Daoy (cell line): ENCODE measurements around the gene HLA-DRB5. TPM values are rescaled to one million over a fixed set of nuclear protein-coding genes. Genes with fewer than 3 reads are reported as not detected.
"Not testable (repeated sequence)": the region's sequence is repeated elsewhere in the genome, so short reads cannot be mapped to it uniquely, and the experiment has no call there.

Experiments
- DNase-seq: peaks from one replicate; pipeline ENCODE4 v3.0.0-alpha.2; 2015; ENCODE audit warnings: low read depth
- total RNA-seq: library from RNA; depleted of rRNA; stranded (reverse); fragments of >200 nt; shearing (Covaris generic); gene quantifications from 2 replicates; pipeline ENCODE4 v1.2.3, GENCODE V29; 2014; rRNA removed

HLA-DRB5 gene
- total RNA-seq, 1 experiment from 2014 or later: not detected

DNA sequence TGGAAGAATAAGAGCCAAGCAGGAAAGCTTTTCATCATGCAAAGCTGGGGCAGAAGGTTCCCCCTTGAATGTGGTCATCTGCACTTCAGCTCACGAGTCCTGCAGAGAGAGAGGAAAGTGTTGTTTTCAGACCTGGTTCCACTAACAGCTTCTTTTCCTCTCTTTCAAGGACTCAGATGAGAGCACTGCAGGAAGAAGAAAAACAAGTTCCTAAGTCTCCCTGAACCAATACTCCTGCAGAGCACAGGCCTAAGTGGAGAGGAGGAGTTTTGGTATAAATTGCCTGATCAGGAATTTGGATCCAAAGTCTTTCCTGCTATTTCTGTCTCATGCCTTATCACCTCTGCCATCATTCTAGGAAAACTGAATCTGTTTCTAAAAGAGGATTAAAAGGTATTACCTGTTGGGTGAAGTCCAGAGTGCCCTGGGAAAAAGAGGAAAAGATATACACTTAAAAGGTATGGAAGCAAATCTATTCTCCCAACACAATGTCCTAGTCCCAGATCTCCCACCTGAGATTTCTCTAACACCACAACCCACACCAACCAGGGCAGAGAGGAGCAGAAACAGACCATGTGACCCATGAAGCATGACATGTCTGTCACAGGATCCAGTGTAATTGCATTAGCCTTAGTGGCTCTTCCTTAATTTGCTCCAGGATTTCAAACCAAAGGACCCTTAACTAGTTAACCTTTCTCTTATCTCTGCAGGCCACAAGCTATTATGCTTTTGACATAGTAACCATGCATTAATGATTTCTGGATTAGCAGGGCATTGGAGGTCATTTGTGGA is 12.2 kb downstream of the HLA-DRB5 start:
- DNase-seq: no peak

DNA sequence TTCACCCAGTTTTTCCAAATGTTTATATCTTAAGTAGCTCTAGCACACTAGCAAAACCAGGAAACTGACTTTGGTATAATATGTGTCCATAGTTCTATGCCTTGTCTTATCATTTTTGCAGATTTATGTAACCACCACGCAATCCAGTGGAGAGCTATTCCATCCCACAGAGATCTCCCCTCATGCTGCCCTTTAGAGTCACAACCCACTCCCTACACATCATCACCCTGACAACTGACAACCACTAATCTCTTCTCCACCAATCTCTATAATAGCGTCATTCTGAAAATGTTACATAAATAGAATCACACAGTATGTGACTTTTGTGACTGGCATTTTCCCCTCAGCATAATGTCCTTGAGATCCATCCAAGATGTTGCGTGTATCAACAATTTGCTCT is 29.1 kb downstream of the HLA-DRB5 start:
- DNase-seq: no peak

DNA sequence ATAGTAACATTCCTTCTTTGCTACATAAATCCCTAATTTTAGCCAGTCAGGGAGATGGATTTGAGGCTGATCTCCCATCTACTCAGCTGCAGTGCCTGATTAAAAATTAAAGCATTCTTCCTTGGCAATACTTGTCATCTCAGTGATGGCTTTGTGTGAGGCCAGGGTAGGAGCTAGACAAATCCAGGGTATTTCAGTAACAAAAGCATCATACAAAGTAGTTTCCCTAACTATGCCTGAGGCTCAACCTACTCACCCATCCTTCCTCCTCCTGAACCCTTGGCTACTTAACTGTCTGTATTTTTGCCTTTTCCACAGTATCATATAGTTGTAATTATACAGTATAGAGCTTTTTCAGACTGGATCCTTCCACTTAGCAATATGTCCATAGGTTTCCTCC is 37.7 kb downstream of the HLA-DRB5 start:
- no peak for DNase-seq

DNA sequence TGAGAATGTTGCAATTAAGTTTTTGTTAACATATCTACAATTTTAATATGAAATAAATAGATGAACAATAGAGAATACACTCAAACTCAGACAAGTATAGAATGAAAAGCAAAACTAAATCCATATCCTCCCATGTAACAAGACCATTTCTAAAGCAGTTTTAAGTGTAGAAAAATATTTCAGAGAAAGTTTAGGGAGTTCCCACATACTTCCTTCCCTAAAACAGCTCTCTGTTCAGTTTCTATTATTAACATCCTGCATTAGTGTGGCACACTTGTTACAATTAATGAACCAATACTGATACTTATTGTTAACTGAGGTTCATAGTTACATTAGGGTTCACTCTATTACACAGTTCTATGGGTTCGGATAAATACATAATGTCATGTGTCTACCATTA is 38.4 kb downstream of the HLA-DRB5 start:
- DNase-seq: no peak

DNA sequence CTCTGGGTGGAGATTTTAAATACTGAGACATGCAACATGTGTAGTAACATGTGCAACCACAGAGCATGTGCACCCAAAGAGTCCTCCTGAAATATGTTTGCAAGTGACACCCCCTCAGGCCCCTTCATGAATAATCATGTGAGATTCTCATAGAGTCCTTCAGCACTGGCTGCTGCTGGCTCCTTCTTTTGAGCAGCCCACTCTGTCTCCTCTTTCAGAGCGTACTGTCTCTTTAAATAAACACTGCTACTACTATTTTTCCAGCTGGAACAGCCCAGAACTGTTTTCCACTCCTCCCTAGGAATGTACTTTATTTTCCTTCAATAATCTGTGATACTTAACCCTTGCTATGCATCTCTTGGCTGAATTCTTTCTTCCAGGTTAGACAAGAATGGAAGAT is 42.0 kb downstream of the HLA-DRB5 start:
- no peak for DNase-seq

DNA sequence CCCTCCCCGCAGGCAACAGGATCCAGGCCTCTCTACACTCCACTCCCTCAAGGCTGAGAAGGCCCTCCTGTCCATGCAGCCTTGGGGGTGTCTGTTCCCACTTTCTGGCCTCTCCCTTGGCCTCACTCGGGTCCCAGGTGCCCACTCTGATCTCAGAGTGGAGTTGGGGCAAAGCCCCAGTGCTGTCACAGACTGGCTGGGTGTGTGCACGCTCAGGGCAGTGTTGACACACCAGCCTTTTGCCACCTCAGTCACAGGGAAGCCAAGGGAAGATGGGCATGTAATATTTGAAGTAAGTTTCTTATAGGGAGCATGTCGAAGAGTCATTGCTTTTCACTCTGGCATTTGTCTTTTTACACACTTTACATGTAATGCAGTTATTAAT is 45.5 kb downstream of the HLA-DRB5 start:
- no peak for DNase-seq

DNA sequence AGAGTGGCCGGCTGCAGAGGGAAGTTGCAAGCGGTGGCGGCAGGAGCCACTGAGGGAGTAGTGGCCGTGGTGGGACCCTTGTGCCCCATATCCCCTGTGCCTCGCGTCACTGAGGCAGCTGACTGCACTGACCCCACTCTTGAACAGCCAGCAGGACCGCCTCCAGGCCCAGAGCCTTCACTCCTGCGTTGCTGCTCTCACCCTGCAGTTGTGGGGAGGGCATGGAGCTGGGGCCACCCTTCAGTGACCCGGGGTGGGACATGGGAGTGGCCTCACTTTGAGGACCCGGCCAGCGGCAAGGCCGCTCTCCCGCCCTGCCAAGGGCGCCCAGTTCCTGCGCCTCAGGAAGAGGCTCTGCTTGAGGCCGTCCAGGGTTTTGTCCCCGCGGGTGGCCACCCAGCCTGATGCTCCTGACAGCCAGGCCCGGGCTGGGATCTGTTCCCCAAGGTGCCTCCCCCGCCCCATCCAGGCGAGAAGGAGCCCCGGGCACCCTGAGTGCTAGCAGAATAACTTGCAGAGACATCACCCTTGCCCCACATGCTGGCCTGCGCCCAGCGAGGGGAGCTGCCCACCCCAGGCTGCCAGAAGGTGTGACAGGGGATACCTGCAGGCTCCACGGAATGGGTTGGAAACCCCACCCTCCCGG is 46.0 kb downstream of the HLA-DRB5 start:
- no peak for DNase-seq

DNA sequence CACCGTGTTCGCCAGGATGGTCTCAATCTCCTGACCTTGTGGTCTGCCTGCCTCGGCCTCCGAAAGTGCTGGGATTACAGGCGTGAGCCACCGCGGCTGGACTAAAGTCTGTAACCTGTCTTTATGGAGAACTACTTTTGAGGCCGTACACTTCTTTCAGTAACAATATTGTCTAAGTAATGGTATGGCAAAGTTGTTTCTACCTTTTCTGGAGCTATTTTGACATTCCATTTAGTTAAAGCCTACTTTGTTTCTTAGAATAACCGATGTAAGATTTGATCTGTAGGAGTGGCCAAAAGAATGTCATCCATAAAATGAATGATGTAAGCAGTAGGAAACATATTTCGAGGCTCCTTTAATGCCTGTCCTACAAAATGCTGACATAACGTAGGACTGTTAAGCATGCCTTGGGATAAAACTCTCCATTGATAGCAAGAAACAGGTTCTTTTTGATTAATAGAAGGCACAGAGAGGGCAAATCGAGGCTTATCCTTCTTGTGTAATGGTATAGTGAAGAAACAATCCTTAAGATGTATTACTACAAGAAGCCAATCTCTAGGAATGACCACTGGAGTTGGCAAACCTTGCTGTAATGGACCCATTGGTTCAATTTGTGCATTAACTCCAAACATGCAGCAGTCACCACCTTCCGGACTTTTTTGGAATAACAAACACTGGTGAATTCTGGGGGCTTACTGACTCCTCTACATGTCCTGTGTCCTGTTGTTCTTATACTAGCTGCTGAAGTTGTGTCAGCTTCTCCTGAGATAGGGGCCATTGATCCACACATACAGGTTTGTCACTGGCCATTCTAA is 54.5 kb downstream of the HLA-DRB5 start:
- peak; percentile 9 for DNase-seq

DNA sequence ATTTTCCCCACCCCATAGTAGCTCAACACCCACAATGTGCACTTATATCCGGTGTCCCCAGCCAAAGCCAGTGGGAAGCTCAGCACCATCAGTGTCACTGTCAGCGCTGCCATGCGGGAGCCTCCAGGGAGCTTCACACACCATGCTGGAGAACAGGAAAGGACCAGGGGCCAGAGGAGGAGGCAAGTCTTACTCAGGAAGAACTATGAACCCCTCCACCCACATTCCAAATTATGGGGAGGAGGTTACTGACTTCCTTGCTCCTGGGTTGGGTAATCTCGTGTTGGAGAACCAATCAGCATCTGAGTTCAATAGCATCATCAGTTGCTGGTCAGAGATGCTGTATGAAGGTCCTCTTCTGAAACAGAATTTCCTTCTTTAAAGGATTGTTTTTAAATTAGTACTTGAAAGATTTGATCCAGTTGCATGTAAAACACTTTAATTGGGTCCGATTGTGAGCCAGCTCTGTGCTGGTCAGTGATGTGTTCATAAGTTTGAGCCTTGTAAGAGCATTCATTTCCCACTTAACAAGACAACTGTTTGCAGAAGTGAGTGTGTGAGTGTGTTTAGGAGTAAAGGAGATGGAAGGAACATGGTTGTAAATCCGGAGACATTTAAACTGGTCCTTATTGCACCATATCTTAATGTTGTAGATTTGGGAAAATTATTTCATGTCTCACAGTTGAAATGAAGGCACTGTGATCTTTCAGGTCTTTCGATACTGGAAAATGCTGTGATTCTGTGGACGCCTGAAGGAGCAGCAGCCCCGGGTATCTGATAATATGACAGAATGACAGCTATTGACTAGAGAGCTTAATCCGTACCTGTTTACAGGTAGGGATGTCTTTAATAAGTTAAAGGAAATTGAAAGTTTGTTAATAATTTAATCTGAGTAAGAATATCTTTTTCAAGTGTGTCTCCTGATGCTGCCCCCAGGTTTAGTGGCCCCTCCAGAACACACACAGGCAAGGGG is 56.4 kb downstream of the HLA-DRB5 start:
- DNase-seq: peak; percentile 39

DNA sequence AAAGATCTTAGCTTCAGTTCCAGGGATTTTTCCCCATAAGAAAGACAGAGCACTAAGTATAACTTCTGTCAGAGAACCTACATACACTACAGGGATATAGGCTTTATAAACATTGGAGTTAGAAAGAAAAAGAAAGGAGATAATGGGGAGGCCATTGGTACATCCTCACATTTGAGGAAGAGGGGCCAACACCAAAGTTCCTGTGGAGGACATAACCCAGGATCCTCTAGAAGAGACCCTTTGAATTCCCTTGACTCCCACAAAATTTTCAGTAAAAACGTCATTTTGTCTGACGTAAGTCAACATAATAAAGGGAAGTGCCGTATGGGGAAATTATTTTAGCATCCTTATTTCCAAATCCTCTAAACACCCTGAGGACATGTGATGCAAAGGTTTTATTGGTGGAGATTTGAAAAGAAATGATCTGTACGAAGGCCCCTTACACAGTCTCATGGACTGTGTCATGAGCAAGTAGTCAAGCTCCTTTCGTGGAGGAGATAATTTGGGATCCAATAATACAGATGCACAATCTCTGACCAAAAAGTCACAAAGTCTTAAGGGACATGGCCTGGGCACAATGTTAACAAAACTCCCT is 57.2 kb downstream of the HLA-DRB5 start:
- no peak for DNase-seq

DNA sequence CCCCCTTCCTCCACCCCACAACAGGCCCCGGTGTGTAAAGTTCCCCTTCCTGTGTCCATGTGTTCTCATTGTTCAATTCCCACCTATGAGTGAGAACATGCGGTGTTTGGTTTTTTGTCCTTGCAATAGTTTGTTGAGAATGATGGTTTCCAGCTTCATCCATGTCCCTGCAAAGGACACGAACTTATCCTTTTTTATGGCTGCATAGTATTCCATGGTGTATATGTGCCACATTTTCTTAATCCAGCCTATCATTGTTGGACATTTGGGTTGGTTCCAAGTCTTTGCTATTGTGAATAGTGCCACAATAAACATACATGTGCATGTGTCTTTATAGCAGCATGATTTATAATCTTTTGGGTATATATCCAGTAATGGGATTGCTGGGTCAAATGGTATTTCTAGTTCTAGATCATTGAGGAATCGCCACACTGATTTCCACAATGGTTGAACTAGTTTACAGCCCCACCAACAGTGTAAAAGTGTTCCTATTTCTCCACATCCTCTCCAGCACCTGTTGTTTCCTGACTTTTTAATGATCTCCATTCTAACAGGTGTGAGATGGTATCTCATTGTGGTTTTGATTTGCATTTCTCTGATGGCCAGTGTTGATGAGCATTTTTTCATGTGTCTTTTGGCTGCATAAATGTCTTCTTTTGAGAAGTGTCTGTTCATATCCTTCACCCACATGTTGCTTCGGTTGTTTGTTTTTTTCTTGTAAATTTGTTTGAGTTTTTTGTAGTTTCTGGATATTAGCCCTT is 62.2 kb downstream of the HLA-DRB5 start:
- DNase-seq: not testable (repeated sequence)

Other genes with a start within 250 kb of the HLA-DRB5 start
- not detected in 2 replicates for gene TSBP1, start 158.4 kb downstream of the HLA-DRB5 start, total RNA-seq
- gene BTNL2, start 123.1 kb downstream of the HLA-DRB5 start, total RNA-seq: not detected in 2 replicates
- gene HLA-DRA, start 90.4 kb downstream of the HLA-DRB5 start, total RNA-seq: 0.46 and 2.2 TPM in 2 replicates
- gene HLA-DRB1, start 59.6 kb upstream of the HLA-DRB5 start, total RNA-seq: 0.34 and 0.63 TPM in 2 replicates
- 0.27 and 0.40 TPM in 2 replicates for gene HLA-DQA1, start 107.1 kb upstream of the HLA-DRB5 start, total RNA-seq
- 0.23 and 0.51 TPM in 2 replicates for gene HLA-DQB1, start 136.4 kb upstream of the HLA-DRB5 start, total RNA-seq
- gene HLA-DQA2, start 211.1 kb upstream of the HLA-DRB5 start, total RNA-seq: not detected in 2 replicates
- not detected in 2 replicates for gene HLA-DQB2, start 233.2 kb upstream of the HLA-DRB5 start, total RNA-seq